ENCODE data around the gene GUCY2C.

GRCh38 chr12:14651371-14651770 is 45.0 kb downstream of the GUCY2C start:
- TF ChIP-seq GABPA (IDR thresholded peaks at IDR 0.05 in 1 of 2, conservative IDR thresholded peaks at IDR 0.05 in 1 of 2) = no peak
- TF ChIP-seq, protein P1, sequence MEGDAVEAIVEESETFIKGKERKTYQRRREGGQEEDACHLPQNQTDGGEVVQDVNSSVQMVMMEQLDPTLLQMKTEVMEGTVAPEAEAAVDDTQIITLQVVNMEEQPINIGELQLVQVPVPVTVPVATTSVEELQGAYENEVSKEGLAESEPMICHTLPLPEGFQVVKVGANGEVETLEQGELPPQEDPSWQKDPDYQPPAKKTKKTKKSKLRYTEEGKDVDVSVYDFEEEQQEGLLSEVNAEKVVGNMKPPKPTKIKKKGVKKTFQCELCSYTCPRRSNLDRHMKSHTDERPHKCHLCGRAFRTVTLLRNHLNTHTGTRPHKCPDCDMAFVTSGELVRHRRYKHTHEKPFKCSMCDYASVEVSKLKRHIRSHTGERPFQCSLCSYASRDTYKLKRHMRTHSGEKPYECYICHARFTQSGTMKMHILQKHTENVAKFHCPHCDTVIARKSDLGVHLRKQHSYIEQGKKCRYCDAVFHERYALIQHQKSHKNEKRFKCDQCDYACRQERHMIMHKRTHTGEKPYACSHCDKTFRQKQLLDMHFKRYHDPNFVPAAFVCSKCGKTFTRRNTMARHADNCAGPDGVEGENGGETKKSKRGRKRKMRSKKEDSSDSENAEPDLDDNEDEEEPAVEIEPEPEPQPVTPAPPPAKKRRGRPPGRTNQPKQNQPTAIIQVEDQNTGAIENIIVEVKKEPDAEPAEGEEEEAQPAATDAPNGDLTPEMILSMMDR (IDR thresholded peaks at IDR 0.05; ENCODE audit: low read depth, low read length, missing input control) = no peak
- TF ChIP-seq FOXA1 (IDR thresholded peaks at IDR 0.05) = no peak
- TF ChIP-seq MAX (IDR thresholded peaks at IDR 0.05) = no peak
- no peak for TF ChIP-seq REST (IDR thresholded peaks at IDR 0.05)
- no peak for TF ChIP-seq EGR1 (IDR thresholded peaks at IDR 0.05; ENCODE audit: low read depth in 2 of 2)
- no peak for TF ChIP-seq FOXA2 (IDR thresholded peaks at IDR 0.05)
- TF ChIP-seq TAF1 (conservative IDR thresholded peaks at IDR 0.05) = no peak
